ENCODE measurements around the gene ZNF391. TPM values are rescaled to one million over a fixed set of nuclear protein-coding genes. Genes with fewer than 3 reads are reported as not detected.
A peak's percentile ranks its signal among the peaks of the same experiment; 100 is the strongest.

Gene ZNF391
- polyA plus RNA-seq, 4 donors, result 0.27 to 5.1 (median 1.2) TPM; not detected in 1

DNA sequence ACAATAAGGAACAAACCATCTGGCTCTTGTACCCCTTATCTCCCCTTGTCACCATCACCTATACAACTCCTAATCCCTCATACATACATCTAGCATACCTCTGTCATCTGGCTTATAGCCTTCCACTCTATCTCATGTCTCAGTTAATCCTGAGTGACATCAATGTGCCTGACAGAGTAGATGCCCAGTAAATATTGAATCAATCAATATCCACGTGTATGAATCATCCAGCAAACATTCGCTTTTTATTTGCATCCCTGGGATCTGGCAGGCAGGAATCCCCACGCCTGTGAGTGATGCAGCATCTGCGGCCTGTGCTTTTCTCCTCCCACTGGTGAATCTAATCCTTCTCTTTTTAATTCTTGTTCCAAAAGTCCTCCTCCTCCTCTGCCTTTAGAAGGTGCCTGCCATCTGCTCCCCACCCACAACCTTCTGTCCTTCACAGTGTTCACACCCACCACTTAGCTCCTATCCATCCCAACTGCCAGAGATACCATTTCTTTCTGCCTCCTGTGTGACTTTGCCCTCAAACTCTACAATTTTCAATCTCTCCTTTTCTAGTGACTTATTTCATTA is 37.6 kb downstream of the ZNF391 start:
- no peak for FAIRE-seq
- 35 to 61% (median 50%) methylated on average over 4 of the region's 4 CpGs for WGBS, 3 donors

DNA sequence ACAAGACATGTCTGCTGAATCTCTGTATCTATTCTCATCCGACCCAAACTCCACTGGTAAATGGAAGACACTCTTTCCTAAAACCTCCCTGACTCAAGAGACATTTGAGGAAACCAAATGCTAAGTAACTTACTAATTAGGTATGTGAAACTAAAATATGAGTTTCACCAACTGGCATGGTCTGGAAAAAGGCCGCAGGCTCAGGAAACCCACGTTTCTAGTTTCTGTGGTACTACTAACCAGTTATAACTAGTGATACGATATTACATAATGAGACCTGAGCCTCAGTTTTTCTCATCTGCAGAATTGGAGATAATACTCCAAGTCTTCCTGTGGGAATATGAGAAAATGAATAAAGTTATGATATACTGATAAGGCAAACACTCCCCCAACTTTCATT is 39.9 kb downstream of the ZNF391 start:
- FAIRE-seq (no peak), DNase-seq (no peak)
- Histone ChIP-seq H3K36me3 (ENCODE audit: control insufficient read depth in 3 of 3, insufficient read depth in 2 of 3, low read depth in 1 of 3, low read length in 3 of 3) (no peaks in the 10 kb centered on the region), H3K4me3 (ENCODE audit: low read depth in 1 of 3, low read length in 3 of 3) (no peak overlapping the region), H3K4me1 (ENCODE audit: control insufficient read depth in 3 of 3, insufficient read depth in 2 of 3, low read depth in 1 of 3, low read length in 2 of 3) (no peaks in the 10 kb centered on the region), H3K27ac (ENCODE audit: low read depth in 1 of 3, low read length in 2 of 3) (no peak overlapping the region), H3K9me3 (ENCODE audit: control insufficient read depth in 2 of 2, insufficient read depth in 1 of 2, low read depth in 1 of 2, low read length in 1 of 2) (peaks cover 0 to 3% of the 10 kb centered on the region in 2 donors), H3K27me3 (ENCODE audit: control insufficient read depth in 3 of 3, insufficient read depth in 3 of 3, low read length in 3 of 3) (no peaks in the 10 kb centered on the region)
- WGBS, 3 donors, result 72 to 79% (median 75%) methylated on average over 4 of the region's 4 CpGs

More for the DNA sequence above, 37.6 kb downstream of the ZNF391 start:
- H3K4me1 ChIP-seq (ENCODE audit: control insufficient read depth in 3 of 3, insufficient read depth in 2 of 3, low read depth in 1 of 3, low read length in 2 of 3), result no peaks in the 10 kb centered on the region
- H3K4me3 ChIP-seq (ENCODE audit: low read depth in 1 of 3, low read length in 3 of 3), result no peak overlapping the region
- H3K9me3 ChIP-seq (ENCODE audit: control insufficient read depth in 2 of 2, insufficient read depth in 1 of 2, low read depth in 1 of 2, low read length in 1 of 2), result peaks cover 0 to 9% of the 10 kb centered on the region in 2 donors
- DNase-seq, result peak in 1 of 2 donors; percentile 33
- H3K36me3 ChIP-seq (ENCODE audit: control insufficient read depth in 3 of 3, insufficient read depth in 2 of 3, low read depth in 1 of 3, low read length in 3 of 3), result no peaks in the 10 kb centered on the region
- H3K27me3 ChIP-seq (ENCODE audit: control insufficient read depth in 3 of 3, insufficient read depth in 3 of 3, low read length in 3 of 3), result peaks cover 0 to 7% (median 0%) of the 10 kb centered on the region in 3 donors
- no peak overlapping the region for H3K27ac ChIP-seq (ENCODE audit: low read depth in 1 of 3, low read length in 2 of 3)

GRCh38 chr6:27428966-27429365 is 40.4 kb downstream of the ZNF391 start:
- no peak overlapping the region for H3K4me3 ChIP-seq (ENCODE audit: low read depth in 1 of 3, low read length in 3 of 3)
- H3K4me1 ChIP-seq (ENCODE audit: control insufficient read depth in 3 of 3, insufficient read depth in 2 of 3, low read depth in 1 of 3, low read length in 2 of 3), result no peaks in the 10 kb centered on the region
- no peaks in the 10 kb centered on the region for H3K27me3 ChIP-seq (ENCODE audit: control insufficient read depth in 3 of 3, insufficient read depth in 3 of 3, low read length in 3 of 3)
- no peaks in the 10 kb centered on the region for H3K36me3 ChIP-seq (ENCODE audit: control insufficient read depth in 3 of 3, insufficient read depth in 2 of 3, low read depth in 1 of 3, low read length in 3 of 3)
- DNase-seq, result no peak
- no peak overlapping the region for H3K27ac ChIP-seq (ENCODE audit: low read depth in 1 of 3, low read length in 2 of 3)
- 83 to 91% (median 83%) methylated on average over 2 of the region's 2 CpGs for WGBS, 3 donors
- FAIRE-seq, result no peak
- H3K9me3 ChIP-seq (ENCODE audit: control insufficient read depth in 2 of 2, insufficient read depth in 1 of 2, low read depth in 1 of 2, low read length in 1 of 2), result peaks cover 0 to 3% of the 10 kb centered on the region in 2 donors

GRCh38 chr6:27433714-27434113 is 45.2 kb downstream of the ZNF391 start:
- Histone ChIP-seq H3K27me3 (ENCODE audit: control insufficient read depth in 3 of 3, insufficient read depth in 3 of 3, low read length in 3 of 3) (no peaks in the 10 kb centered on the region), H3K4me3 (ENCODE audit: low read depth in 1 of 3, low read length in 3 of 3) (no peak overlapping the region), H3K36me3 (ENCODE audit: control insufficient read depth in 3 of 3, insufficient read depth in 2 of 3, low read depth in 1 of 3, low read length in 3 of 3) (no peaks in the 10 kb centered on the region), H3K27ac (ENCODE audit: low read depth in 1 of 3, low read length in 2 of 3) (no peak overlapping the region), H3K9me3 (ENCODE audit: control insufficient read depth in 2 of 2, insufficient read depth in 1 of 2, low read depth in 1 of 2, low read length in 1 of 2) (peaks cover 0 to 5% of the 10 kb centered on the region in 2 donors), H3K4me1 (ENCODE audit: control insufficient read depth in 3 of 3, insufficient read depth in 2 of 3, low read depth in 1 of 3, low read length in 2 of 3) (no peaks in the 10 kb centered on the region)
- no peak for FAIRE-seq
- 89 to 96% (median 90%) methylated on average over 1 of the region's 1 CpG for WGBS, 3 donors
- no peak for DNase-seq

DNA sequence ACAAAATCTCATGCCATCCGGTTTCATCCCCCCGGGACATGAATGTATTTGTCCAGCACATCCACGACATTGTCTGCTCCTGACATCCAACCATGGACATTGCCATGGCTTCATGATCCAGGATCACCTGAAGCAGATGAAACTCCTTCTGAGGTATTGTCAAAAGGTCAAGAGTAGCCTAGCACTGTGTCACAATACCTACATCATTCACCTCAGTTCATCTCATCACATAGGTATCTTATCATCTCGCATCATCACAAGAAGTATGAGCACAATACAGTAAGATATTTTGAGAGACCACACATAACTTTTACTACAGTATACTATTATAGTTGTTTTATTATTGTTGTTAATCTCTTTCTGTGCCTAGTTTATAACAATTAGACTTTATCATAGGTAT is 50.8 kb downstream of the ZNF391 start:
- Histone ChIP-seq H3K9me3 (ENCODE audit: control insufficient read depth in 2 of 2, insufficient read depth in 1 of 2, low read depth in 1 of 2, low read length in 1 of 2) (peaks cover 0 to 16% of the 10 kb centered on the region in 2 donors), H3K27me3 (ENCODE audit: control insufficient read depth in 3 of 3, insufficient read depth in 3 of 3, low read length in 3 of 3) (no peaks in the 10 kb centered on the region), H3K36me3 (ENCODE audit: control insufficient read depth in 3 of 3, insufficient read depth in 2 of 3, low read depth in 1 of 3, low read length in 3 of 3) (no peaks in the 10 kb centered on the region), H3K4me1 (ENCODE audit: control insufficient read depth in 3 of 3, insufficient read depth in 2 of 3, low read depth in 1 of 3, low read length in 2 of 3) (no peaks in the 10 kb centered on the region), H3K27ac (ENCODE audit: low read depth in 1 of 3, low read length in 2 of 3) (no peak overlapping the region), H3K4me3 (ENCODE audit: low read depth in 1 of 3, low read length in 3 of 3) (no peak overlapping the region)
- FAIRE-seq, result no peak
- no peak for DNase-seq
- WGBS, 3 donors, result 93 to 98% (median 95%) methylated on average over 4 of the region's 4 CpGs

- no peaks in the 10 kb centered on the region for H3K27me3 ChIP-seq (ENCODE audit: control insufficient read depth in 3 of 3, insufficient read depth in 3 of 3, low read length in 3 of 3)
- no peaks in the 10 kb centered on the region for H3K36me3 ChIP-seq (ENCODE audit: control insufficient read depth in 3 of 3, insufficient read depth in 2 of 3, low read depth in 1 of 3, low read length in 3 of 3)
- H3K9me3 ChIP-seq (ENCODE audit: control insufficient read depth in 2 of 2, insufficient read depth in 1 of 2, low read depth in 1 of 2, low read length in 1 of 2), result peaks cover 0 to 21% of the 10 kb centered on the region in 2 donors
- no peak for DNase-seq
- no peaks in the 10 kb centered on the region for H3K4me1 ChIP-seq (ENCODE audit: control insufficient read depth in 3 of 3, insufficient read depth in 2 of 3, low read depth in 1 of 3, low read length in 2 of 3)
- no peak overlapping the region for H3K27ac ChIP-seq (ENCODE audit: low read depth in 1 of 3, low read length in 2 of 3)
- FAIRE-seq, result no peak
- 94 to 100% (median 98%) methylated on average over 3 of the region's 3 CpGs for WGBS, 3 donors
- no peak overlapping the region for H3K4me3 ChIP-seq (ENCODE audit: low read depth in 1 of 3, low read length in 3 of 3)
These were observed 52.4 kb downstream of the ZNF391 start for GRCh38 chr6:27441001-27441400.

DNA sequence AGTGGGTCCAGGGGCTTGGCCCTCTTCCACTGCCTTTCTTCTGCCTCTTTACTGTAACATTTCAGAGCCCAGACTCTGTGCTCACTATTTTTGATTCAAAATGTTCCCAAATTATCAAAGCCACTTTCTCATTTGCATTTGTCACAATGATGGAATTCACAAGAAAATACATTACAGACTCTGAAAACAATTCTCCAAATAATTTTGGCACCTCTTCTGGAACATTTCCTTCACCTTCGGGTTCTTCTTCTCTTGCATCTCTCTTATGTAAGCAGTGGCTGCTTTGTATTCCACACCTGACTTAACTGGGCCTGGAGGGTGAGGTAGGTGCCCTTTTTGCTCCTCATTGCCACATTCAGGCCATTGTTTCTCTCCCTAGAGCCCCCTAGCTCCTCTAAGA is 54.4 kb downstream of the ZNF391 start:
- Histone ChIP-seq H3K36me3 (ENCODE audit: control insufficient read depth in 3 of 3, insufficient read depth in 2 of 3, low read depth in 1 of 3, low read length in 3 of 3) (no peaks in the 10 kb centered on the region), H3K4me3 (ENCODE audit: low read depth in 1 of 3, low read length in 3 of 3) (no peak overlapping the region), H3K27me3 (ENCODE audit: control insufficient read depth in 3 of 3, insufficient read depth in 3 of 3, low read length in 3 of 3) (no peaks in the 10 kb centered on the region), H3K4me1 (ENCODE audit: control insufficient read depth in 3 of 3, insufficient read depth in 2 of 3, low read depth in 1 of 3, low read length in 2 of 3) (no peaks in the 10 kb centered on the region), H3K27ac (ENCODE audit: low read depth in 1 of 3, low read length in 2 of 3) (no peak overlapping the region), H3K9me3 (ENCODE audit: control insufficient read depth in 2 of 2, insufficient read depth in 1 of 2, low read depth in 1 of 2, low read length in 1 of 2) (peaks cover 0 to 30% of the 10 kb centered on the region in 2 donors)
- FAIRE-seq, result no peak
- WGBS, 3 donors, result 89 to 100% (median 95%) methylated on average over 1 of the region's 1 CpG
- no peak for DNase-seq

DNA sequence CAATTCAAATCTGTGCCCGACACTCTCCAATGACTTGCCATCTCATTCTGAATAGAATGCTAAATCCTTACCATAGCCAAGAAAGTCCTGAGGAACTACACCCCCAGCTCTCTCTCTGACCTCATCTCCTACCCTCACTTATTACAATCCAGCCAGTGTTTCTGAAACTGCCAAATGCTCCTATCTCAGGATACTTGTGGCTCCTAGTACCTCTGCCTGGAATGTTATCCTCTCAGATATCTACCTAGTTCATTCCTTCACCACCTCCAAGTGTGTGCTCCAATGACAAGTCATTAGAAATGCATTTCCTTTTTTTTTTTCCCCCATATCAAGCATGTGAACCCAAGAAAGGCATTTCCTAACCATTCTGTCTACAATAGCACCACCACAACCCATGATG is 59.9 kb downstream of the ZNF391 start:
- H3K9me3 ChIP-seq (ENCODE audit: control insufficient read depth in 2 of 2, insufficient read depth in 1 of 2, low read depth in 1 of 2, low read length in 1 of 2), result peaks cover 3 to 50% of the 10 kb centered on the region in 2 donors
- H3K27me3 ChIP-seq (ENCODE audit: control insufficient read depth in 3 of 3, insufficient read depth in 3 of 3, low read length in 3 of 3), result no peaks in the 10 kb centered on the region

More for the DNA sequence above, 59.9 kb downstream of the ZNF391 start:
- no peaks in the 10 kb centered on the region for H3K4me1 ChIP-seq (ENCODE audit: control insufficient read depth in 3 of 3, insufficient read depth in 2 of 3, low read depth in 1 of 3, low read length in 2 of 3)
- H3K27ac ChIP-seq (ENCODE audit: low read depth in 1 of 3, low read length in 2 of 3), result no peak overlapping the region
- peaks cover 3 to 16% (median 15%) of the 10 kb centered on the region in 3 donors for H3K36me3 ChIP-seq (ENCODE audit: control insufficient read depth in 3 of 3, insufficient read depth in 2 of 3, low read depth in 1 of 3, low read length in 3 of 3)
- no peak for DNase-seq
- H3K4me3 ChIP-seq (ENCODE audit: low read depth in 1 of 3, low read length in 3 of 3), result no peak overlapping the region
- 90 to 100% (median 92%) methylated on average over 1 of the region's 1 CpG for WGBS, 3 donors
- FAIRE-seq, result no peak

All from small intestine (tissue), 7 donors.